IMR-90 (cell line): ENCODE measurements around the gene GDF10. TPM values are rescaled to one million over a fixed set of nuclear protein-coding genes. Genes with fewer than 3 reads are reported as not detected.

ENCODE experiments used
- ATAC-seq: fragments of 200-7000 bp; cut with Tn5 transposase; 2 replicates; pipeline ENCODE4 v1.9.1; 2020; ENCODE audit warnings: low read depth, mild to moderate bottlenecking, moderate library complexity
- BruUV-seq: library from RNA; stranded (reverse); fragments of 400-500 nt; replicated peaks from 2 replicates; lab custom pipeline; 2021; lab: Mats Ljungman, UMichigan
- CTCF ChIA-PET: fragments of 300-600 bp; formaldehyde crosslinking; extraction: SDS; loops from one replicate; lab custom pipeline; 2021; ENCODE audit warnings: antibody characterized with exemption; lab: Yijun Ruan, JAX
- POLR2A ChIA-PET: fragments of 300-600 bp; sonication (Branson Sonifier 250); formaldehyde crosslinking; loops from one replicate; lab custom pipeline; 2022; ENCODE audit warnings: antibody characterized with exemption; ENCODE audit not compliant: unreplicated experiment; lab: Charles Lee
- DNase-seq: peaks from one replicate; pipeline ENCODE4 v3.0.0; 2013
- H2AFZ ChIP-seq: replicated peaks from 2 replicates; pipeline ENCODE3; 2013; ENCODE audit warnings: low read length, mild to moderate bottlenecking; ENCODE audit not compliant: poor library complexity
- H2AK5ac ChIP-seq: 2 replicates; pipeline ENCODE4 v1.6.1; 2013; ENCODE audit warnings: low read depth, low read length, inconsistent platforms
- H2AK9ac ChIP-seq: replicated peaks from 2 replicates; pipeline ENCODE3; 2013; ENCODE audit warnings: mild to moderate bottlenecking, low read depth, low read length, moderate library complexity; ENCODE audit not compliant: poor library complexity
- H2BK120ac ChIP-seq: 2 replicates; pipeline ENCODE4 v1.6.1; 2013; ENCODE audit warnings: low read depth, low read length, inconsistent platforms
- H2BK15ac ChIP-seq: 3 replicates; pipeline ENCODE4 v1.6.1; 2013; ENCODE audit warnings: low read depth, low read length, inconsistent platforms
- H2BK20ac ChIP-seq: 2 replicates; pipeline ENCODE4 v1.6.1; 2013; ENCODE audit warnings: low read depth, mild to moderate bottlenecking, inconsistent platforms, low read length, moderate library complexity
- H2BK5ac ChIP-seq: 2 replicates; pipeline ENCODE4 v1.6.1; 2013; ENCODE audit warnings: mild to moderate bottlenecking, low read depth, low read length, inconsistent platforms; ENCODE audit not compliant: poor library complexity, severe bottlenecking
- H3K14ac ChIP-seq: replicated peaks from 2 replicates; pipeline ENCODE4 v1.6.1; 2013; ENCODE audit warnings: low read depth, low read length, inconsistent platforms
- H3K18ac ChIP-seq: 2 replicates; pipeline ENCODE4 v1.6.1; 2013; ENCODE audit warnings: low read depth, low read length, control low read depth
- H3K23ac ChIP-seq: 2 replicates; pipeline ENCODE4 v1.6.1; 2013; ENCODE audit warnings: low read depth, low read length, inconsistent platforms
- H3K27ac ChIP-seq: 2 replicates; pipeline ENCODE4 v1.5.1; 2013; ENCODE audit warnings: mild to moderate bottlenecking, control low read depth, low read length; ENCODE audit not compliant: insufficient read depth
- H3K27me3 ChIP-seq: 2 replicates; pipeline ENCODE4 v1.6.1; 2013; ENCODE audit warnings: low read length; ENCODE audit not compliant: control insufficient read depth, insufficient read depth
- H3K36me3 ChIP-seq: 2 replicates; pipeline ENCODE4 v1.6.1; 2013; ENCODE audit warnings: low read length, mixed read lengths; ENCODE audit not compliant: control insufficient read depth, insufficient read depth
- H3K4ac ChIP-seq: 2 replicates; pipeline ENCODE4 v1.6.1; 2013; ENCODE audit warnings: low read depth, low read length, inconsistent platforms
- H3K4me1 ChIP-seq: 2 replicates; pipeline ENCODE4 v1.6.1; 2013; ENCODE audit warnings: low read length, mixed read lengths; ENCODE audit not compliant: control insufficient read depth, insufficient read depth
- H3K4me2 ChIP-seq: 2 replicates; pipeline ENCODE4 v1.6.1; 2013; ENCODE audit warnings: low read depth, mild to moderate bottlenecking, control low read depth, low read length, moderate library complexity
- H3K4me3 ChIP-seq: 2 replicates; pipeline ENCODE4 v1.5.1; 2013; ENCODE audit warnings: low read depth, mild to moderate bottlenecking, control low read depth, low read length, moderate library complexity; ENCODE audit not compliant: insufficient read depth
- H3K56ac ChIP-seq: 2 replicates; pipeline ENCODE4 v1.6.1; 2013; ENCODE audit warnings: low read length, inconsistent platforms; ENCODE audit not compliant: insufficient read depth; ENCODE audit errors: extremely low read depth
- H3K79me1 ChIP-seq, 2 experiments: 2 replicates each; pipeline ENCODE4 v1.6.1; 2013; ENCODE audit warnings: low read length in 2 of 2, inconsistent platforms in 1 of 2, low read depth in 1 of 2
- H3K9ac ChIP-seq: 2 replicates; pipeline ENCODE4 v1.6.1; 2013; ENCODE audit warnings: low read depth, low read length, control low read depth
- H3K9me1 ChIP-seq: 2 replicates; pipeline ENCODE4 v1.6.1; 2013; ENCODE audit warnings: low read length, inconsistent platforms; ENCODE audit not compliant: insufficient read depth
- H3K9me3 ChIP-seq: 2 replicates; pipeline ENCODE4 v1.6.1; 2013; ENCODE audit warnings: low read length; ENCODE audit not compliant: control insufficient read depth, insufficient read depth
- H4K20me1 ChIP-seq: 2 replicates; pipeline ENCODE4 v1.6.1; 2013; ENCODE audit warnings: low read length, inconsistent platforms; ENCODE audit not compliant: insufficient read depth
- H4K5ac ChIP-seq: 2 replicates; pipeline ENCODE4 v1.6.1; 2013; ENCODE audit warnings: mild to moderate bottlenecking, low read depth, low read length, control low read depth
- H4K8ac ChIP-seq, 2 experiments: 2 replicates each; pipeline ENCODE4 v1.6.1; 2013; ENCODE audit warnings: low read depth in 2 of 2, low read length in 2 of 2, control low read depth in 1 of 2, inconsistent platforms in 1 of 2
- H4K91ac ChIP-seq: 2 replicates; pipeline ENCODE4 v1.6.1; 2013; ENCODE audit warnings: low read depth, low read length, inconsistent platforms; ENCODE audit not compliant: insufficient read depth
- FOS ChIP-seq: fragments of 150-350 bp; IDR thresholded peaks from 2 replicates; pipeline ENCODE4 v1.6.1; 2016; ENCODE audit warnings: low read depth, low read length
- MAZ ChIP-seq: IDR thresholded peaks from 2 replicates; pipeline ENCODE4 v1.6.1; 2012; ENCODE audit warnings: low read depth, mild to moderate bottlenecking, low read length, improper control_type of control experiment, moderate library complexity, borderline replicate concordance
- RAD21 ChIP-seq: IDR thresholded peaks from 2 replicates; pipeline ENCODE4 v1.6.1; 2012; ENCODE audit warnings: low read length, improper control_type of control experiment
- SMC3 ChIP-seq: fragments of 150-350 bp; IDR thresholded peaks from 2 replicates; pipeline ENCODE4 v1.6.1; 2016; ENCODE audit warnings: low read depth, mild to moderate bottlenecking, antibody characterized with exemption, low read length, moderate library complexity
- WGBS, 2 experiments: methylation state at CpG; one replicate each; pipeline versions ENCODE4 v1.1.5 to v1.1.7; 2013; ENCODE audit warnings: missing lambda C conversion rate in 2 of 2; ENCODE audit not compliant: insufficient read length in 1 of 2; ENCODE audit errors: extremely low coverage in 2 of 2; 5-methylcytosine and 5-hydroxymethylcytosine counted together
- dilution Hi-C: fragments of 300-500 bp; cut with HindIII; formaldehyde crosslinking; loops from one replicate; pipeline ENCODE4 v1.14.3; 2018; ENCODE audit warnings: low sequenced_read_pairs; ENCODE audit not compliant: unreplicated experiment
- in situ Hi-C: fragments of 300-500 bp; cut with MboI; formaldehyde crosslinking; loops from 3 replicates; pipeline ENCODE4 v1.14.3; 2019; ENCODE audit warnings: low sequenced_read_pairs, inconsistent platforms, mixed read lengths
- intact Hi-C: fragments of 100-400 bp; cut with micrococcal nuclease; formaldehyde crosslinking; loops from 2 replicates; pipeline ENCODE4 v1.10.0; 2022
- polyA plus RNA-seq, 3 experiments: library from polyadenylated mRNA; depleted of rRNA; stranded (reverse); fragments of >200 nt; gene quantifications; 2 replicates each; pipeline ENCODE4 v1.2.3, GENCODE V29; 2012; ENCODE audit warnings: low replicate concordance in 1 of 3
- total RNA-seq: library from RNA; depleted of rRNA; stranded (reverse); fragments of >200 nt; gene quantifications from 2 replicates; pipeline ENCODE4 v1.2.3, GENCODE V29; 2012
- TF ChIP-seq, protein P1 (sequence below): conservative IDR thresholded peaks from 2 replicates; pipeline ENCODE4 v1.5.1; 2012; ENCODE audit warnings: mild to moderate bottlenecking, low read depth, low read length, improper control_type of control experiment
- TF ChIP-seq, protein P2 (sequence below): fragments of 150-350 bp; IDR thresholded peaks from 2 replicates; pipeline ENCODE4 v1.6.1; 2017; ENCODE audit warnings: mild to moderate bottlenecking, antibody characterized with exemption, low read length, low read depth

The GDF10 gene
- total and polyA plus RNA-seq, 2 of the 4 experiments (the other 2 are of a cell fraction): 0.34 TPM; not detected in 1

DNA sequence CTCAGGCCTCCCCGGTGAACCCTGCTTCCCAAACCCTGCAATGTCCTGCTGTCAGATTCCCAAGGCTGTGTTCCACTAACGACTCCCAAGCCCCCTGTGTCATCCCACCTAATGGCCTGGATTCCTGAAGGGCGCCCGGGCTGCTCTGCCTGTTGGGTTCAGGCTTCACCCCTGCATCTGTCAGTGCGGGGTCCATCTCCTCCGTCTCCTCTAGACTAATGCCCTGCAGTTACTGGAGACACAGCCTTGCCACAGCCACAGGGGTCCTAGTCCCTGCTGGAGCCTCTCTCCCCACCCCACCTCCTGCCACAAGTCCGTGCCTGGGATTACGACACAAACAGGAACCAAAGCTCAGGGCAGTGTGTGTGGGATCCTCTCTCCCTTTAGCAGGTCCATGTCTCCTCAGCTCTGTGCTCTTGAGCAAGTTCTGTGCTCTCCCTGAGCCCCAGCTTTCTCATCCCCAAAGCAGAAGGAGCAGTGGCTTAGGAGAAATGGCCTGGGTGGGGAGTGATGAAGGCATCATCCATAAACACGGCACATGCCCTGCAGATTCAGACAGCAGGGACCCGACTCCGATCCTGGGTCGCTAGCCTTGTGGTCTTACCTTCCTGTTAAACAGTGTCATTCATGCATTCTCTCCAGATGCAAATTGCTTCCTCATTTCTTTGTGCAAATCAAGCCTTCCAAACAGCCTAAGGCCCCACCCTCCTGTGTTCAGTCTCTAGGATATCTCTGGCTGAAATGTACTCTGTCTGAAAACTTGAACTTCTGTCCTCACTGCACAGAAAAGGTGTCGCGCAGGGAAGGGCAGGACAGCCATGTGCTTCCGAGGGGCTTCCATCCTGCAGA is 40.0 kb downstream of the GDF10 start (continued):
- no peak for TF ChIP-seq MAZ

DNA sequence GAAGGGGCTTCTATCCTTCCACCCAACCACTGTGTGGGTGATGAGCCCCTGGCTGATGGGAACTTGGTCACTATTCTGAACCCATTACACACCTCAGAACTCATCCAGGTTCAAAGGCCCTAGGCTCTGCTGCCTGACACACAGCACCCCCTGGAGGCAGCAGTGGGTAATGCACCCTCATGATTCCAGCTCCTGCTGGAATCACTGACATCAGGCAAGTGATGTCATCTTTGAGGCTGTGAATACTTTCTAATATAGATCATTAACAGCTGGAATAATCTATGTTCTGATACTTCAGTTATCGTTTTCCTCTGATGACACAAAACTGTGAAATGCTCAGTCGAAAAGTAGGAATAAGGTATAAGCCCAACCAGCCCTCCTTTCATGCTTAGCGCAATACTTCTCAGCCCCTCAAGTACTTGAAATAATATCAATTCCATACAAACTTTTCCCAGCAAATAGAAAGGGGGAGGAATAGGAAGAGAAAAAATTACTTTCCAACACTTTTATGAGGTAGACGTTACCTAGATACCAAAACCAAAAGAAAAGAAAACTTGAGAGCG is 40.7 kb downstream of the GDF10 start:
- H4K5ac ChIP-seq: no peak overlapping the region
- H3K9me1 ChIP-seq: no peaks in the 10 kb centered on the region
- ChIA-PET POLR2A (no interaction called here), CTCF (interaction anchor here (1.0 kb wide), 2 partner anchors 26 to 293 kb away, joined by 3 to 4 read pairs; no protein-coding TSS in a partner anchor)
- no peak overlapping the region for H4K91ac ChIP-seq
- H3K4ac ChIP-seq: no peak overlapping the region
- in situ Hi-C loops (no loop called here), dilution Hi-C loops (no loop called here), intact Hi-C loops (no loop called here)
- H3K14ac ChIP-seq: no peak overlapping the region
- peaks cover 1% of the 10 kb centered on the region; the same call in 1 of the 2 replicates for H3K4me1 ChIP-seq
- peaks cover 15% of the 10 kb centered on the region for H3K27me3 ChIP-seq
- H3K56ac ChIP-seq: no peak overlapping the region
- H3K79me1 ChIP-seq: no peaks in the 10 kb centered on the region
- no peak overlapping the region for H2AK9ac ChIP-seq
- WGBS, 2 experiments: no CpG with 5 or more reads among the region's 5 CpGs
- ATAC-seq (peak; percentile 68), DNase-seq (peak; percentile 60)
- no peak overlapping the region for H2BK20ac ChIP-seq
- no peak overlapping the region for H3K4me3 ChIP-seq
- no peak overlapping the region for H3K18ac ChIP-seq
- BruUV-seq: no TSS peak
- no peak overlapping the region for H2BK15ac ChIP-seq
- no peak overlapping the region for H3K27ac ChIP-seq
- no peak overlapping the region for H2BK120ac ChIP-seq
- no peaks in the 10 kb centered on the region for H3K9me3 ChIP-seq
- H2AFZ ChIP-seq: peak overlapping the region; percentile 46
- no peak overlapping the region for H3K4me2 ChIP-seq
- no peaks in the 10 kb centered on the region for H3K36me3 ChIP-seq
- no peak overlapping the region for H4K8ac ChIP-seq
- no peak overlapping the region for H3K9ac ChIP-seq
- no peak overlapping the region for H2AK5ac ChIP-seq
- H3K23ac ChIP-seq: no peak overlapping the region
- H4K20me1 ChIP-seq: no peaks in the 10 kb centered on the region
- H2BK5ac ChIP-seq: no peak overlapping the region
- TF ChIP-seq SMC3: peak; percentile 70
- TF ChIP-seq, protein P1, sequence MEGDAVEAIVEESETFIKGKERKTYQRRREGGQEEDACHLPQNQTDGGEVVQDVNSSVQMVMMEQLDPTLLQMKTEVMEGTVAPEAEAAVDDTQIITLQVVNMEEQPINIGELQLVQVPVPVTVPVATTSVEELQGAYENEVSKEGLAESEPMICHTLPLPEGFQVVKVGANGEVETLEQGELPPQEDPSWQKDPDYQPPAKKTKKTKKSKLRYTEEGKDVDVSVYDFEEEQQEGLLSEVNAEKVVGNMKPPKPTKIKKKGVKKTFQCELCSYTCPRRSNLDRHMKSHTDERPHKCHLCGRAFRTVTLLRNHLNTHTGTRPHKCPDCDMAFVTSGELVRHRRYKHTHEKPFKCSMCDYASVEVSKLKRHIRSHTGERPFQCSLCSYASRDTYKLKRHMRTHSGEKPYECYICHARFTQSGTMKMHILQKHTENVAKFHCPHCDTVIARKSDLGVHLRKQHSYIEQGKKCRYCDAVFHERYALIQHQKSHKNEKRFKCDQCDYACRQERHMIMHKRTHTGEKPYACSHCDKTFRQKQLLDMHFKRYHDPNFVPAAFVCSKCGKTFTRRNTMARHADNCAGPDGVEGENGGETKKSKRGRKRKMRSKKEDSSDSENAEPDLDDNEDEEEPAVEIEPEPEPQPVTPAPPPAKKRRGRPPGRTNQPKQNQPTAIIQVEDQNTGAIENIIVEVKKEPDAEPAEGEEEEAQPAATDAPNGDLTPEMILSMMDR: peak; percentile 85
- TF ChIP-seq FOS: no peak
- TF ChIP-seq, protein P2, sequence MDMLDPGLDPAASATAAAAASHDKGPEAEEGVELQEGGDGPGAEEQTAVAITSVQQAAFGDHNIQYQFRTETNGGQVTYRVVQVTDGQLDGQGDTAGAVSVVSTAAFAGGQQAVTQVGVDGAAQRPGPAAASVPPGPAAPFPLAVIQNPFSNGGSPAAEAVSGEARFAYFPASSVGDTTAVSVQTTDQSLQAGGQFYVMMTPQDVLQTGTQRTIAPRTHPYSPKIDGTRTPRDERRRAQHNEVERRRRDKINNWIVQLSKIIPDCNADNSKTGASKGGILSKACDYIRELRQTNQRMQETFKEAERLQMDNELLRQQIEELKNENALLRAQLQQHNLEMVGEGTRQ: 0 out of 2 replicates have a peak, but pooled peaks have one; percentile 3
- TF ChIP-seq RAD21: peak; percentile 81
